KG1 (cell line): ENCODE data around the gene SLC49A3.
"Not testable (repeated sequence)": the region's sequence is repeated elsewhere in the genome, so short reads cannot be mapped to it uniquely, and the experiment has no call there.

Experiments used
- DNase-seq: peaks from one replicate; lab custom pipeline; 2025; lab: John Stamatoyannopoulos, UW

Gene SLC49A3

GRCh38 chr4:722169-722725, 33.3 kb upstream of the SLC49A3 start:
- DNase-seq = no peak

- DNase-seq = no peak
These were observed 32.6 kb upstream of the SLC49A3 start for GRCh38 chr4:721261-722168.

- no peak for DNase-seq
These were observed 31.3 kb upstream of the SLC49A3 start for GRCh38 chr4:720111-720860.

- DNase-seq = no peak
These were observed 29.5 kb upstream of the SLC49A3 start for GRCh38 chr4:718460-718859.

GRCh38 chr4:717601-718320, 28.8 kb upstream of the SLC49A3 start:
- no peak for DNase-seq

GRCh38 chr4:714087-714486, 25.1 kb upstream of the SLC49A3 start:
- no peak for DNase-seq

- no peak for DNase-seq
These were observed 24.1 kb upstream of the SLC49A3 start for GRCh38 chr4:712916-713632.

- DNase-seq = no peak
These were observed 23.1 kb upstream of the SLC49A3 start for GRCh38 chr4:712093-712492.

- no peak for DNase-seq
These were observed 22.0 kb upstream of the SLC49A3 start for GRCh38 chr4:710916-711315.

GRCh38 chr4:710116-710515, 21.2 kb upstream of the SLC49A3 start:
- no peak for DNase-seq

GRCh38 chr4:709348-709747, 20.4 kb upstream of the SLC49A3 start:
- DNase-seq = no peak

- no peak for DNase-seq
These were observed 19.6 kb upstream of the SLC49A3 start for GRCh38 chr4:708631-708933.

GRCh38 chr4:707929-708630, 19.1 kb upstream of the SLC49A3 start:
- DNase-seq = no peak

GRCh38 chr4:706834-707598, 18.1 kb upstream of the SLC49A3 start:
- DNase-seq = no peak

- DNase-seq = not testable (repeated sequence)
These were observed 17.2 kb upstream of the SLC49A3 start for GRCh38 chr4:706083-706633.

- DNase-seq = peak; percentile 84
These were observed 16.5 kb upstream of the SLC49A3 start, which contains the start of gene PCGF3 for GRCh38 chr4:705278-706082. Gene PCGF3 (plus strand): TSS chr4:705832. CDS start chr4:733681, 27,849 bp downstream.

- DNase-seq = no peak
These were observed 16.0 kb upstream of the SLC49A3 start for GRCh38 chr4:704971-705277.

GRCh38 chr4:704198-704891, 15.4 kb upstream of the SLC49A3 start:
- no peak for DNase-seq
